SK-N-DZ (cell line): ENCODE data around the gene DNAJC11. TPM values are rescaled to one million over a fixed set of nuclear protein-coding genes. Genes with fewer than 3 reads are reported as not detected.
"Not testable (repeated sequence)": the region's sequence is repeated elsewhere in the genome, so short reads cannot be mapped to it uniquely, and the experiment has no call there.

ENCODE experiments used
- DNase-seq: peaks from one replicate; pipeline ENCODE4 v3.0.0-alpha.2; 2015; ENCODE audit warnings: low spot score
- polyA plus RNA-seq, 2 experiments: library from polyadenylated mRNA; depleted of rRNA; stranded (reverse); fragments of >200 nt; gene quantifications; 2 replicates each; pipeline ENCODE4 v1.2.3, GENCODE V29; 2014

The DNAJC11 gene
- 41.3 and 44.1 TPM in 2 replicates for polyA plus RNA-seq (2014; cell fraction: cytosol; rRNA removed)
- 43.5 and 76.1 TPM in 2 replicates for polyA plus RNA-seq (2014; cell fraction: nucleus; rRNA removed)

GRCh38 chr1:6701437-6702153, at the start of gene DNAJC11:
TSS of gene DNAJC11 (minus strand) at chr1:6701816. CDS start at chr1:6701800, 16 bp downstream.
- peak; percentile 80 for DNase-seq

GRCh38 chr1:6750490-6750889, 48.9 kb upstream of the DNAJC11 start:
- no peak for DNase-seq

DNA sequence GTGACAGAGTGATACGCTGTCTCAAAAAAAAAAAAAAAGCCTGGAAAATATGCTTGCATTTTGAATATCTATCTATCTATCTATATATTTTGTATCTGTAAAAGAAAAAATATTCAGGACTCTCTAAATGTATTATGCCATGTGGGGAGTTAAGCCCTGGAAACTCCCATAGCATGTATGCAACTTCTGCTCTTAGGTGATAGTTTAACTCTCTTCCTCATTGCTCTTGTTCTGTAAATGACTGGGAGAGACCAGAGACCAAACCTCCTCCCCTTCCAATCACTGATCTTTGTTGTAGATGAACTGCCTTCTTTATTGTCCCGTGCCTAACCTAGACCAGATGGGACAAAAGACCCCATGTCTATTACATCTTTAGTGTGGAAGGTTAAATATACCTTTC, 46.1 kb upstream of the DNAJC11 start:
- DNase-seq = no peak

DNA sequence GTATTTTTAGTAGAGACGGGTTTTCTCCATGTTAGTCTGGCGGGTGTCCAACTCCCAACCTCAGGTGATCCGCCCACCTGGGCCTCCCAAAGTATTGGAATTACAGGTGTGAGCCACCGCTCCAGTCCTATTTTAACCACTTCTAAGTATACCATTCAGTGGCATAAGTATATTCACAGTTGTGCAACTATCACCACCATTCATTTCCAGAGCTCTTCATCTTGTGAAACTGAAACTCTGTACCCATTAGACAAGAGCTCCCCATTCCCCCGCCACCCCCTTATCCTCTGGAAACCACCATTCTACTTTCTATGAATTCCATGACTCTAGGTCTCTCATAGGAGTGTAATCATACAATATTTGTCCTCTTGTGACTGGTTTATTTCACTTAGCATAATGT, 43.5 kb upstream of the DNAJC11 start:
- no peak for DNase-seq

DNA sequence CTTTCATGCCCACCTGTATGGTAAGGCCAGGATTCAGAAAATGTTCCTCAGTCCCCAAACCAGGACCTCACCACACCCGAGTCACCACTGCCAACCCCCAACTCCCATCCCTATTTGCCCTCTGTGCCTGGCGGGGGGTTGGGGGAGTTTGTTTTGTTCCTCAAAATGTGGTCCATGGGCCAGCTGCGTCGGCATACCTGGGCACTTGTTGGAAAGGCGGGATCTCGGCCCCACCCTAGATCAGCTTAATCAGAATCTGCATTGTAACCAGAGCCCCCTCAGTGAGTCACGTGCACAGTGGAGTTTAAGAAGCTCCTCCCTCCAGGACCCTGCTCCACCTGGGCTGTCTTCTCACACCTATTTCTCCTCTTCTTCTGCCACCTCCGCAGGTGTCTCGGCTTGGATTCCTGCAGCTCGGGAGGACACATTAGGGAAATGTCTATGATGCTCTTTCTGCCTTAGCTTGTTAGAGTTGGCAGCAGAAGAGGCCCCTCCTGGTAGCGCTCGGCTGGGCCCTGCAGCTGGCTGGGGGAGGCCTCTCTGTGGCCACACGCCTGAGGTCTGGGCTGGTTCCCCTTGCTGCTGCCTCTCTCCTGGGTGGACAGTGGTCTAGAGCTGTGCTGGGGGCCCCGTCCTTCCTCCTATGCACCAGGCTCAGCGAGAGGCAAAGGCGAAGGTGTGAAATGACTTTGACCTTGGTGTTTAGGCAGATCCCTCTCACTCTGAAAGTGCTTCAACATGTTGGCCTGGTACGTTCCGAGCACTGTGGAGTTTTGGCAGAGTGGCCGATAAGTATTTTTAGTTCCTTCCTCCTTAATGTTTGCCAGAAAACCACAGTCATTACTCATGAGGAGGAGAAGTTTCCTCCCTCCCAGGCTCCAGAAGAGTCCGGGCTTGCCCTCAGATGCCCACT, 41.8 kb upstream of the DNAJC11 start:
- DNase-seq = no peak

- DNase-seq = not testable (repeated sequence)
Measured at GRCh38 chr1:6742676-6743188, 41.1 kb upstream of the DNAJC11 start.

DNA sequence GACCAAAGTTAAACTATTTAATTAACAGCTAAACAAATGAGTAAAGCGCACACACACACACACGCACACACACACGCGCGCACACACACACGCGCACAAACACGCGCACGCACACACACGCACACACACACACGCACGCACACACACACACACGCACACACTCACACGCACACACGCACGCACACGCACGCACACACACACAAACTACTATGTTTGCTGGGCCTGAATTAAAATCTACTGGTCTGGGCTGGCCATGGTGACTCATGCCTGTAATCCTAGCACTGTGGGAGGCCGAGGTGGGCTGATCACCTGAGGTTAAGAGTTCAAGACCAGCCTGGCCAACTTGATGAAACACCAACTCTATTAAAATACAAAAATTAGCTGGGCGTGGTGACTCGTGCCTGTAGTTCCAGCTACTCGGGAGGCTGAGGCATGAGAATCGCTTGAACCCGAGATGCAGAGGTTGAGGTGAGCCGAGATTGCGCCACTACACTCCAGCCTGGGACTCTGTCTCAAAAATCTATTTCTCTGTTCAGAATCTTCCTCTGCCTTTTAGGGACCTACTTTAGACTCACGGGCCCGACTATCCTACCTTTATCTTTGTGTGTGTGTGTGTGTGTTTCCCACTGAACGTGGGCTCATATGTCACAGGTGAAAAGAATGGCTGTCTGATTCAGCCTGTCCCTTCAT, 37.5 kb upstream of the DNAJC11 start:
- no peak for DNase-seq

DNA sequence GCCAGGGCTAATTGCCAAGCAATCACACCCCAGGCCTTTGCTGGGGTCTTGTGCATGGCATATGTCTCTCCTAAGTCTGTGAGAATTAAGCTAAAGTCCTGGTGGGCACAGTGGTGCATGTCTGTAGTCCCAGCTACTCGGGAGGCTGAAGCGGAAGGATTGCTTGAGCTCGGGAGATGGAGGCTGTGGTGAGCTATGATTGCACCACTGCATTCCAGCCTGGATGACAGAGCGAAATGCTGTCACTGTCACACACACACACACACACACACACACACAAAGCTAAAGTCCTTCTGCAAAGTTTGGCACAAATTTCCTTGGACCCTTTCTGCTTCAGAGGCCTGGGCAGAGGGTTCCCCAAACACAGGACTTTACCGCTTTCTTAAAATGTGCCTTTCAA, 31.3 kb upstream of the DNAJC11 start:
- no peak for DNase-seq

DNA sequence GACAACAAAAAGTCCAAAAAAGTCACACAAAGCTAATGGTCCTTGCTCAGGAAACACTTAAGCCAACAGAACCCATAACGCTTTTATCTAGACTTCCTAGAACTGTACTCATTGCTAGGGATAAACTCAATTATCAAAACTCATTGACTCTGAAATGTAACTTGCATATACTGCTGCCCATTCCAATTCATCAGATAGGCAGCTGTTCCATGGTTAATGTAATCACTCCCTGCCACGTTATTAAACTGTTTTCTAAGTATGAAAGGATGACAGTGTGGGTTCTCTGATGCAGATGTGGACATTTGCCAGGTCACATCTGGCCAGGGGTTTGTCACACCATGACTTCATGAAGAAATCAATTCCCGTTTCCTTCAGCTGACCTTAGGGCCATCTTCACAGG, 30.3 kb upstream of the DNAJC11 start:
- no peak for DNase-seq

GRCh38 chr1:6730880-6731279, 29.3 kb upstream of the DNAJC11 start:
- DNase-seq = no peak

DNA sequence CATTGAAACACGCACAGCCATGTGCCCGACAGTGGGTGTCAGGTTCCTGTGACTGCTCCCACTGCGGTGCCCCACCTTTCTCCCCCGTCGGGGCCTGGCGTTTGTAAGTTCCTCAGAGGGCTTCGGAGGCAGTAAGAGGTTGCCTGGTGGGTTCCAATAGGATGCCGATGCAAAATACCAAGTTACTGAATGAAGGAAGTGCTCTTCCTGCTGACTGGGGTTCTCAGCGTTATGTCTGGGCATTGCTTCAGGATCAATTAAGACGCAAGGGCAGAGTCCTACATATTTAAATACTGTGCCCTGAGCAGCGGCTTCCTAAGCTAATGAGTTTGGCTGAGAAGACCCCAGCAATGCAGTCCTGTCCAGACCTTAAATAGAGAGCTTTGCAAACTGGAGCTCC, 28.9 kb upstream of the DNAJC11 start:
- no peak for DNase-seq

DNA sequence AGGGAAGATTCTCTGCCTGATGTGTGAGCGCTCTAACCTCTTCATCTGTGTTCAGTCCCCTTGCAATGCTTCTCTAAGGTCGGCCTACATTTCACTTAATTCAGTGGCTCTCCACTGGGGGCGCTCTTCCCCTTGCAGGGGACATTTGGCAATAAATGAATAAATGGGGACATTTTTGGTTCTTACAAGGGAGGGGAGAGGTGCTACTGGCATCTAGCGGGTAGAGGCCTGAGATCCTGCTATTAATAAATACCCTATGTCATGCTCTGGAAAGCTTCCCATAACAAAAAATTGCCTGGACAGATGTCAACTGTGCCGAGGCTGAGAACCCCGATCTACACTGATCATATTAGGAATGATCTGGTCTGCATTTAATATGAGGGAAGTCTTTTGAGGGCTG, 25.9 kb upstream of the DNAJC11 start:
- peak; percentile 55 for DNase-seq

DNA sequence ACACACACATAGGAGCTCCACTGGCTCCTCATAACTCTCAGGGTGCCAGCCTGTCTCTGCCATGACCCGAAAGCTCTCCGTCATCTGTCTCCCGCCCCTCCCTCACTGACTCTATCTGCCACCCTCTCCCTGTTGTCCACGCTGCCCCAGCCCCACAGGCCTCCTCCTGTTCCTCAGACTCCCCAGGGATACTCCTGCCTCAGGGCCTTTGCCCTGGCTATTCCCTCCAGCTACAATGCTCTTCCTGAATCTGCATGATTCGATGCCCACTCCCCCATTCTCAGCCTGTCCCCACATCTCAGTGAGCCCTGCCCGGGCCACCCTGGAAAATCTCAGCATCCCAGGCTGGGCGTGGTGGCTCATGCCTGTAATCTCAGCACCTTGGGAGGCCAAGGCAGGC, 24.6 kb upstream of the DNAJC11 start:
- no peak for DNase-seq

GRCh38 chr1:6724517-6725141, 23.0 kb upstream of the DNAJC11 start:
- DNase-seq = no peak

- no peak for DNase-seq
Measured at GRCh38 chr1:6723621-6724428, 22.2 kb upstream of the DNAJC11 start.

GRCh38 chr1:6711174-6711573, 9.6 kb upstream of the DNAJC11 start:
- DNase-seq = no peak

- no peak for DNase-seq
Measured at GRCh38 chr1:6704746-6705145, 3.1 kb upstream of the DNAJC11 start.

DNA sequence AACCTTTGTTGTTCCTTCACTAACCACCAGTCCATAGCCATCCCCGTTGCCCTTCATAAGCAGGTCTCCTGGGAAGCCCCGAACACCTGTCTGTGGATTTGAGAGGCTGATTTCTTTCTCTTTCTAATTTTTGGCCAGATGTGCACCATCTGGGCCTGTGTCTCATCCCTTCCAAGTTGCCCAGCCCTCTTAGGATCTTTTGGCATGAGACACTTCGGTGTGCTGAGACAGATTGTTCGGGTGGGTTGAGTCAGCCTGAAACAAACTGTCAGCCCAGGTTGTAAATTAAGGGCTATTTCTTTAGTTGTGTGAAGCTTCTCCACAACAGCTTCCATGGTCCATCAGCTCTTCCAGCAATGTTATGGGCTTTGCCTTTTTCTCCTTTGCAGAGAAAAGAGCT, 1.4 kb upstream of the DNAJC11 start:
- DNase-seq = no peak

- DNase-seq = no peak
Measured at GRCh38 chr1:6700853-6701436, 671 bp downstream of the DNAJC11 start.

- not testable (repeated sequence) for DNase-seq
Measured at GRCh38 chr1:6699915-6700314, 1.7 kb downstream of the DNAJC11 start.
